Measurements from ENCODE around the gene BEX5.
"Not testable (repeated sequence)": the region's sequence is repeated elsewhere in the genome, so short reads cannot be mapped to it uniquely, and the experiment has no call there.

BEX5 gene

GRCh38 chrX:102155806-102156179, at the start of gene BEX5:
Gene BEX5, minus strand, starts transcription at chrX:102155977. Its CDS starts 1,712 bp downstream, at chrX:102154265.
- peak; percentile 78 for DNase-seq

- DNase-seq = no peak
These were observed 30.4 kb upstream of the BEX5 start for GRCh38 chrX:102185967-102186720.

GRCh38 chrX:102154900-102155805, 624 bp downstream of the BEX5 start:
- no peak for DNase-seq

- no peak for DNase-seq
These were observed 1.4 kb downstream of the BEX5 start for GRCh38 chrX:102154218-102154860.

GRCh38 chrX:102142274-102142673, 13.5 kb downstream of the BEX5 start, which contains the start of gene TCEAL6:
Gene TCEAL6, minus strand, starts transcription at chrX:102142481.
- not testable (repeated sequence) for DNase-seq

- not testable (repeated sequence) for DNase-seq
These were observed 14.1 kb downstream of the BEX5 start for GRCh38 chrX:102141631-102142030.

GRCh38 chrX:102140876-102141275, 14.9 kb downstream of the BEX5 start:
- not testable (repeated sequence) for DNase-seq

- no peak for DNase-seq
These were observed 17.7 kb downstream of the BEX5 start for GRCh38 chrX:102138064-102138463.

- DNase-seq = peak; percentile 26
These were observed 26.3 kb downstream of the BEX5 start for GRCh38 chrX:102129473-102129872.

- DNase-seq = no peak
These were observed 28.9 kb downstream of the BEX5 start for GRCh38 chrX:102126863-102127262.

GRCh38 chrX:102126080-102126818, 29.5 kb downstream of the BEX5 start:
- not testable (repeated sequence) for DNase-seq

GRCh38 chrX:102125436-102125835, 30.3 kb downstream of the BEX5 start, which contains the start of gene TCEAL2:
Gene TCEAL2, plus strand, starts transcription at chrX:102125679. Its CDS starts 1,152 bp downstream, at chrX:102126831.
- DNase-seq = not testable (repeated sequence)

GRCh38 chrX:102125014-102125413, 30.8 kb downstream of the BEX5 start:
- DNase-seq = not testable (repeated sequence)

- DNase-seq = no peak
These were observed 40.0 kb downstream of the BEX5 start for GRCh38 chrX:102115748-102116147.

- DNase-seq = no peak
These were observed 42.4 kb downstream of the BEX5 start for GRCh38 chrX:102113367-102113766.

Data from NCI-H82 (cell line).